ENCODE data around the gene AFDN. TPM values are rescaled to one million over a fixed set of nuclear protein-coding genes. Genes with fewer than 3 reads are reported as not detected.

Gene AFDN
- total RNA-seq, 1 donor from 2014 or later = 102 TPM

DNA sequence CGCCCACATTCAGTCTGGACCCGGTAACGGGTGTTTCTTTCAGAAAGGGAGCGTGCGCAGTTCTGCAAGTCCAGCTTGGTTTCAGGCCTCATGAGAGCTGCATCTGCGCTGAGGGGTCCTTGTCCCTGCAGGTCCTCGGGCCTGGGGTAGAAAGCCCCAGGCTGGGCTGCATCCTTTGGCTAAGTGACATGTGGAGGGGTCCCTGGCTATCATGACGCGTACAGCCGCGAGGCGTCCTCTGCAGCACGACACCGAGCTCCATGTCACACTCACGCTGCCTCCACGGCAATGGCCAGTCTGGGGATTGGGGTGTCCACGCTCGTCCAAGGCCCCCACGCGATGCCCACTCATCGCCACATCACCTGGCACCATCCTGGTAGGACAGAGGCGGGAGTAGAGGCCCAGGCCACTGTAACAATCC is 169.0 kb downstream of the AFDN start:
- Histone ChIP-seq H3K4me1 (no peaks in the 10 kb centered on the region), H3K9me3 (no peaks in the 10 kb centered on the region), H3K36me3 (no peaks in the 10 kb centered on the region), H3K27me3 (no peaks in the 10 kb centered on the region), H3K27ac (no peak overlapping the region), H3K4me3 (no peak overlapping the region)
- intact Hi-C loops (cut with DNase I) = no loop called here
- no peak for DNase-seq (ENCODE audit: low spot score in 2 of 2)
- TF ChIP-seq, protein P1, sequence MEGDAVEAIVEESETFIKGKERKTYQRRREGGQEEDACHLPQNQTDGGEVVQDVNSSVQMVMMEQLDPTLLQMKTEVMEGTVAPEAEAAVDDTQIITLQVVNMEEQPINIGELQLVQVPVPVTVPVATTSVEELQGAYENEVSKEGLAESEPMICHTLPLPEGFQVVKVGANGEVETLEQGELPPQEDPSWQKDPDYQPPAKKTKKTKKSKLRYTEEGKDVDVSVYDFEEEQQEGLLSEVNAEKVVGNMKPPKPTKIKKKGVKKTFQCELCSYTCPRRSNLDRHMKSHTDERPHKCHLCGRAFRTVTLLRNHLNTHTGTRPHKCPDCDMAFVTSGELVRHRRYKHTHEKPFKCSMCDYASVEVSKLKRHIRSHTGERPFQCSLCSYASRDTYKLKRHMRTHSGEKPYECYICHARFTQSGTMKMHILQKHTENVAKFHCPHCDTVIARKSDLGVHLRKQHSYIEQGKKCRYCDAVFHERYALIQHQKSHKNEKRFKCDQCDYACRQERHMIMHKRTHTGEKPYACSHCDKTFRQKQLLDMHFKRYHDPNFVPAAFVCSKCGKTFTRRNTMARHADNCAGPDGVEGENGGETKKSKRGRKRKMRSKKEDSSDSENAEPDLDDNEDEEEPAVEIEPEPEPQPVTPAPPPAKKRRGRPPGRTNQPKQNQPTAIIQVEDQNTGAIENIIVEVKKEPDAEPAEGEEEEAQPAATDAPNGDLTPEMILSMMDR (IDR thresholded peaks at IDR 0.05) = no peak

DNA sequence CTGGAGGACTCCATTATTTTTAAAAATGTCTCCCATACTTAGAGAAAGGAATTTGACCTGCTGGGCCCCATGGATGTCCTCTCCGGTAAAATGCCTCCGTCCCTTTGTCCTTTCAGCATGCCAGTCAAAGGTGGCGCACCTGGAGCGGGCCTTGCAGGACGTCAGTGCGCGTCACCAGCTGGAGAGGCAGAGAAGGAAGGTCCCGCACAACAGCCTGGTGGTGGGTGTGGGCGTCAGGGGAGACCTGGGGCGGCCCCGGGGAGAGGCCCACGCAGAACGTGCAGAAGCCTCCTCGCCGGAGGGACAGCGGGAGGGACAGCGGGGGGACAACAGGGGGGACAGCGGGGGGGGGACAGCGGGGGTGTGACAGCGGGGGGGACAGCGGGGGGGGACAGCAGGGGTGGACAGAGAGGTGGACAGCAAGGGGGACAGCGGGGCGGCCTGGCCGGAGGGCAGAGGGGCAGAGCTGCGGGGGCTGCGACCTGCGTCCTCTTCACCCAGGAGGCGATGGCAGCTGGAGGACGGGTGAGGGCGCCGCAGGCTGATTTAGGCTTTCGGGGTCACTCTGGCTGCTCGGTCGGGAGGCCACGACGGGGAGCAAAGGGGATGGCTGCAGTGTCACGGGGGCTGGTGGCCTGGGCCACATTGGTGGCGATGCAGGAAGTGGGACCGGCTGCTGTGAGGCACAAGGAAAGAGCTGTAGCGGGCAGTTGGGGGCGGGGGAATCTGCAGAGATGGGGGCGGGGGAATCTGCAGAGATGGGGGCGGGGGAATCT is 169.9 kb downstream of the AFDN start:
- no peaks in the 10 kb centered on the region for H3K36me3 ChIP-seq
- no peak for DNase-seq (ENCODE audit: low spot score in 2 of 2)
- TF ChIP-seq, protein P1 (IDR thresholded peaks at IDR 0.05) = no peak
- H3K27me3 ChIP-seq = no peaks in the 10 kb centered on the region
- intact Hi-C loops (cut with DNase I) = no loop called here
- H3K4me1 ChIP-seq = no peaks in the 10 kb centered on the region
- H3K9me3 ChIP-seq = no peaks in the 10 kb centered on the region
- H3K4me3 ChIP-seq = no peak overlapping the region
- H3K27ac ChIP-seq = no peak overlapping the region

DNA sequence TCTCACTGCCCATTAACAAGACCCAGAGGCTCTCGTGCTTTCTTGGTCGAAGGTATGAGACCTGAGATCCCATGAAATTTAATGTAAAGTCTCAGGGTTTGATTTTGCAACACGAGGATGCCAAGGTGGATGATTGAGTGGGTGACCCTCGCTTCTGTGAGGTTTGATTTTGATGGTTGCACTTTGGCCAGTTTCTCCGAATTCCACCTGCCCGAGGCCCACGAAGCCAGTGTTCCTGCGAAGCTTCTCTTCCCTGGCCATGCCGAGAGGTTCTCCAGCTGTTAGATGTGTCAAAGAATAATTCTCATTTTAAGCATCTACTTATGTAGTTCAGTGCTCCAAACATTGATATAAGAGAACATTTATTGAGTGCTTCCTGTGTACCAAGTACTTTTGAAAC is 170.9 kb downstream of the AFDN start, which contains the start of gene KIF25:
Gene KIF25, plus strand, starts transcription at position 30 of the 400 bp plus-strand sequence. CDS start 31,915 bp downstream, outside the sequence.
- intact Hi-C loops (cut with DNase I) = no loop called here
- Histone ChIP-seq H3K4me3 (no peak within 1 kb of the TSS), H3K4me1 (no peaks in the 10 kb centered on the region), H3K36me3 (no peaks in the 10 kb centered on the region), H3K9me3 (no peaks in the 10 kb centered on the region), H3K27me3 (no peaks in the 10 kb centered on the region), H3K27ac (no peak within 1 kb of the TSS)
- no peak for DNase-seq (ENCODE audit: low spot score in 2 of 2)
- TF ChIP-seq, protein P1 (IDR thresholded peaks at IDR 0.05) = no peak

DNA sequence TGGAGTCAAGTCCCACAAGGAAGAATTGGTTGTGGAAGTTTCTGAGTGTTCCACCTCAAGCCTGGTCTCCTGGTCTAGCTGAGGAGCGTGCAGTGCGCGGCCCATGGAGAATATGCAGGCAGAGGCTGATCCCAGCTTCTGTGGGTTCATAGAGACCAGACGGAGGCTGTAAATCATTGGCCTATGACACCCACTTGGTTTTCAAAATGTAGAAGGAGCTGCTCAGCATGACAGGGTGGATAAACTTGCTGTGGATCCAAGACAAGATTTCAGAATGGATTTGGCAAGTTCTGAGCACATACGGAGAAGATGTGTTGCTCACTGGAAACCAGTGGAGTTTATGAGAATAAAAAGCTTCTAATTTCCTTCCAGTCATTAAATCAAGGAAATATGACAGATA is 171.5 kb downstream of the AFDN start:
- H3K27ac ChIP-seq = no peak overlapping the region

DNA sequence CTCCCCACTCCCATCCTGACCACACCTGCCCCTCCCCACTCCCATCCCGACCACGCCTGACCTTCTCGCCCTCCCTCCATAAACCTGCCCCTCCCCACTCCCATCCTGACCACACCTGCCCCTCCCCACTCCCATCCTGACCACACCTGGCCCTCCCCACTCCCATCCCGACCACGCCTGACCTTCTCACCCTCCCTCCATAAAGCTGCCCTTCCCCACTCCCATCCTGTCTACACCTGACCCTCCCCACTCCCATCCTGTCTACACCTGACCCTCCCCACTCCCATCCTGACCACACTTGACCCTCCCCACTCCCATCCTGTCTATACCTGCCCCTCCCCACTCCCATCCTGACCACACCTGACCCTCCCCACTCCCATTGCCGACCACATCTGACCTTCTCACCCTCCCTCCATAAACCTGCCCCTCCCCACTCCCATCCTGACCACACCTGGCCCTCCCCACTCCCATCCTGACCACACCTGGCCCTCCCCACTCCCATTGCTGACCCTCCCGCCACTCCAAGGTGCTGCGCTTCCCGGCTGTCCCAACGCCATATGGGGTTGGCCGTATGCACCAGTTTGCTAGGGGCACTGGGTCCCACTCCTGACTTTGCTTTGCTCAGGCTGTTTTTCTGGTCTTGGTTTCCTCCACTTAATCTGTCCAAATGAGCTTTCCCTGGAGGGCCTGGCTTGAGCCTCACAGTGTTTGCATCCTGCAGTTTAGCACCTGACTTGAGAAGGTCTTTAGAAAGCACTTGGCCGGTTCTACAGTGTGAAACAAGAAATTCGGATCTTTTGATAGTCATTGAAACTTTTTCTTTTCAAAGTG is 173.7 kb downstream of the AFDN start:
- Histone ChIP-seq H3K4me1 (no peaks in the 10 kb centered on the region), H3K27ac (no peak overlapping the region), H3K4me3 (no peak overlapping the region), H3K27me3 (no peaks in the 10 kb centered on the region), H3K36me3 (no peaks in the 10 kb centered on the region), H3K9me3 (no peaks in the 10 kb centered on the region)
- intact Hi-C loops (cut with DNase I) = no loop called here
- TF ChIP-seq, protein P1 (IDR thresholded peaks at IDR 0.05) = no peak
- no peak for DNase-seq (ENCODE audit: low spot score in 2 of 2)

More for the DNA sequence above, 171.5 kb downstream of the AFDN start:
- Histone ChIP-seq H3K4me1 (no peaks in the 10 kb centered on the region), H3K36me3 (no peaks in the 10 kb centered on the region), H3K4me3 (no peak overlapping the region), H3K9me3 (no peaks in the 10 kb centered on the region), H3K27me3 (no peaks in the 10 kb centered on the region)
- no peak for DNase-seq (ENCODE audit: low spot score in 2 of 2)
- TF ChIP-seq, protein P1 (IDR thresholded peaks at IDR 0.05) = no peak
- intact Hi-C loops (cut with DNase I) = no loop called here

Data from ascending aorta (tissue), 2 donors.